CD4-positive, alpha-beta T cell (primary cell): Measurements from ENCODE around the gene BABAM2. TPM values are rescaled to one million over a fixed set of nuclear protein-coding genes. Genes with fewer than 3 reads are reported as not detected.

ENCODE experiments used
- ATAC-seq: fragments of 200-7000 bp; cut with Tn5 transposase; one replicate; pipeline ENCODE4 v1.10.0; 2022; ENCODE audit warnings: mild to moderate bottlenecking; ENCODE audit not compliant: poor library complexity
- CTCF ChIA-PET: fragments of 350-600 bp; sonication (Branson Sonifier 250); formaldehyde crosslinking; loops from one replicate; lab custom pipeline; 2021; ENCODE audit warnings: antibody characterized with exemption, inconsistent platforms; lab: Charles Lee
- POLR2A ChIA-PET: fragments of 350-600 bp; sonication (Branson Sonifier 250); formaldehyde crosslinking; loops from one replicate; lab custom pipeline; 2021; ENCODE audit warnings: antibody characterized with exemption, inconsistent platforms; lab: Charles Lee
- DNase-seq, 14 experiments: peaks; one replicate each; pipeline ENCODE4 v3.0.0-alpha.2; 2013 to 2020; ENCODE audit warnings: mixed read lengths in 2 of 14
- H3K27ac ChIP-seq, 2 donors: one replicate each; pipeline versions ENCODE4 v1.5.1 to v1.7.0; 2013; ENCODE audit warnings: low read length in 2 of 2, low read depth in 1 of 2, mild to moderate bottlenecking in 1 of 2
- H3K27me3 ChIP-seq, 2 experiments: 1 replicate in 1 of 2; 2 replicates in 1 of 2; pipeline versions ENCODE4 v1.6.1 to v1.7.0; 2013; ENCODE audit warnings: low read length in 2 of 2, control low read depth in 1 of 2, mild to moderate bottlenecking in 1 of 2, moderate library complexity in 1 of 2; ENCODE audit not compliant: insufficient read depth in 2 of 2, control insufficient read depth in 1 of 2
- H3K36me3 ChIP-seq: one replicate; pipeline ENCODE4 v1.6.1; 2013; ENCODE audit warnings: low read length, control low read depth; ENCODE audit not compliant: insufficient read depth
- H3K4me1 ChIP-seq: one replicate; pipeline ENCODE4 v1.6.1; 2013; ENCODE audit warnings: low read length, control low read depth; ENCODE audit not compliant: insufficient read depth
- H3K4me3 ChIP-seq: one replicate; pipeline ENCODE4 v1.5.1; 2013; ENCODE audit warnings: mild to moderate bottlenecking, low read length, moderate library complexity
- H3K9me3 ChIP-seq, 2 experiments: 1 replicate in 1 of 2; 2 replicates in 1 of 2; pipeline versions ENCODE4 v1.6.1 to v1.7.0; 2013; ENCODE audit warnings: low read length in 2 of 2, mild to moderate bottlenecking in 2 of 2, control low read depth in 1 of 2, moderate library complexity in 1 of 2; ENCODE audit not compliant: control insufficient read depth in 1 of 2, insufficient read depth in 1 of 2
- H3K27ac Mint-ChIP-seq: one replicate; pipeline ENCODE4 v1.8.0; 2020; ENCODE audit warnings: mixed read lengths
- H3K27me3 Mint-ChIP-seq: one replicate; pipeline ENCODE4 v1.8.0; 2021; ENCODE audit warnings: mixed read lengths
- H3K36me3 Mint-ChIP-seq: one replicate; pipeline ENCODE4 v1.8.0; 2021; ENCODE audit warnings: low read depth, mixed read lengths
- H3K4me1 Mint-ChIP-seq: one replicate; pipeline ENCODE4 v1.8.0; 2021; ENCODE audit warnings: low read depth, mixed read lengths
- H3K4me3 Mint-ChIP-seq: one replicate; pipeline ENCODE4 v1.8.0; 2020; ENCODE audit warnings: mild to moderate bottlenecking, mixed read lengths
- H3K9me3 Mint-ChIP-seq: one replicate; pipeline ENCODE4 v1.8.0; 2020; ENCODE audit warnings: mixed read lengths
- CTCF ChIP-seq: fragments of 200-600 bp; IDR thresholded peaks from one replicate; pipeline ENCODE4 v1.8.0; 2022; ENCODE audit warnings: antibody characterized with exemption, mild to moderate bottlenecking
- intact Hi-C, 2 experiments: fragments of 100-400 bp; cut with DNase I in 1 of 2; cut with micrococcal nuclease in 1 of 2; formaldehyde crosslinking; loops; one replicate each; pipeline versions ENCODE4 v1.15.1 to v1.9.0; 2023 to 2025; cut with DNase I, micrococcal nuclease
- total RNA-seq, 174 experiments: library from RNA in 2 of 174; stranded (reverse) in 2 of 174; gene quantifications; one replicate each; pipeline ENCODE4 v1.2.3 and lab custom pipeline; 2021 to 2026

Gene BABAM2
- total RNA-seq, 2 experiments from 2014 or later, result 29.2 to 32.8 TPM

- ChIA-PET POLR2A (no interaction called here), CTCF (no interaction called here)
- DNase-seq (no peak), ATAC-seq (no peak)
- Mint-ChIP-seq H3K27me3 (no peaks in the 10 kb centered on the region), H3K4me1 (no peaks in the 10 kb centered on the region), H3K27ac (no peak overlapping the region), H3K4me3 (no peak overlapping the region), H3K36me3 (peaks cover 18% of the 10 kb centered on the region), H3K9me3 (no peaks in the 10 kb centered on the region)
- no peak overlapping the region for H3K4me3 ChIP-seq
- no peaks in the 10 kb centered on the region for H3K36me3 ChIP-seq
- H3K27me3 ChIP-seq, result no peaks in the 10 kb centered on the region
- no peak for TF ChIP-seq CTCF
- intact Hi-C loops, result no loop called here
- H3K9me3 ChIP-seq, result no peaks in the 10 kb centered on the region
- no peaks in the 10 kb centered on the region for H3K4me1 ChIP-seq
- no peak overlapping the region for H3K27ac ChIP-seq
Observed at GRCh38 chr2:28168376-28168775, 277.8 kb downstream of the BABAM2 start.

- Histone ChIP-seq H3K4me1 (no peaks in the 10 kb centered on the region), H3K27me3 (no peaks in the 10 kb centered on the region), H3K36me3 (no peaks in the 10 kb centered on the region), H3K27ac (no peak overlapping the region), H3K4me3 (no peak overlapping the region), H3K9me3 (no peaks in the 10 kb centered on the region)
- Mint-ChIP-seq H3K4me1 (no peaks in the 10 kb centered on the region), H3K27me3 (no peaks in the 10 kb centered on the region), H3K9me3 (no peaks in the 10 kb centered on the region), H3K36me3 (peaks cover 22% of the 10 kb centered on the region), H3K4me3 (no peak overlapping the region), H3K27ac (no peak overlapping the region)
- TF ChIP-seq CTCF, result no peak
- CTCF ChIA-PET, result no interaction called here
- no peak for DNase-seq
- intact Hi-C loops, result no loop called here
- ATAC-seq, result no peak
- POLR2A ChIA-PET, result interaction anchor here (0.5 kb wide), 1 partner anchor 10 kb away, joined by 3 read pairs; no protein-coding TSS in a partner anchor
Observed at GRCh38 chr2:28169492-28169891, 279.0 kb downstream of the BABAM2 start.

GRCh38 chr2:28172114-28172898 lies 281.8 kb downstream of the BABAM2 start:
- no peak for TF ChIP-seq CTCF
- Histone ChIP-seq H3K27me3 (no peaks in the 10 kb centered on the region), H3K36me3 (no peaks in the 10 kb centered on the region), H3K9me3 (peaks cover 0 to 9% of the 10 kb centered on the region in 2 experiments), H3K4me1 (no peaks in the 10 kb centered on the region), H3K27ac (no peak overlapping the region), H3K4me3 (no peak overlapping the region)
- Mint-ChIP-seq H3K4me1 (no peaks in the 10 kb centered on the region), H3K36me3 (peaks cover 33% of the 10 kb centered on the region), H3K27ac (no peak overlapping the region), H3K27me3 (no peaks in the 10 kb centered on the region), H3K9me3 (no peaks in the 10 kb centered on the region), H3K4me3 (no peak overlapping the region)
- intact Hi-C loops, result no loop called here
- no peak for DNase-seq
- ChIA-PET POLR2A (no interaction called here), CTCF (no interaction called here)
- no peak for ATAC-seq
